ENCODE results near the gene DOCK11. TPM values are rescaled to one million over a fixed set of nuclear protein-coding genes. Genes with fewer than 3 reads are reported as not detected.
A peak's percentile ranks its signal among the peaks of the same experiment; 100 is the strongest.

Gene DOCK11
- total RNA-seq, 4 donors from 2014 or later: 61.9 to 139 (median 80.1) TPM

DNA sequence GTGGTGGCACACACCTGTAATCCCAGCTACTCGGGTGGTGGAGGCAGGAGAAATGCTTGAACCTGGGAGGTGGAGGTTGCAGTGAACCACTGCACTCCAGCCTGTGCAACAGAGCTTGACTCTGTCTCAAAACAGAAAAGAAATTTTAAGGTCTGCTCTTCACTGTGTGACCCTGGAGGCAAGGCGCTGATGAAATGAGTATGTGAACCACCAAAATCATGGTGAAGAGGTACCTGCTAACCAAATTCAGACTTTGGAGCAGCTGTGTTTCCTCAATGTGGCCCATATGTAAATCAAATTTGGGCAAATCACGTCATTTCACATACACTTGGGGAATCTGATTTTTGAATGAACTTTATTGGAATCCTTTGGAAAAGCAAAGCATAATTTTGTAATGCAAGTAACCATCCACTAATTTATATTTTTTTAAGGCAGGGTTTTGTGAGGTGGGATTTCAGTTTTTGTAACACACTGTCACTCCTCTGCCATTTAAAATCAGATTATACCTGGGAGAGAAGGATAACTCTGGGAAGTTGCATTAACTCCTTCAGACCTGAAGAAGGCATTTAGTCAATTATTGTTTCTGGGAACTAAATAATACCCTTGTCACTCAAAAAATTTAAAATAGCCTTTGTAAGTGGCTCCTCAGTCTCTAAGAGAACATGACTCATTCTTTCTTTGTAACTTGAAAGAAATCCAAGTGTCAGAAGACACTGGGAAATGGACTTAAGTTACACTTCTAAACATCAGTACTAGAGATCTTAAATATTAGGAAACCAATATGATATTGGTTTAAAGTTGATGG lies 24.0 kb downstream of the DOCK11 start:
- peak; percentile 30 for ATAC-seq

DNA sequence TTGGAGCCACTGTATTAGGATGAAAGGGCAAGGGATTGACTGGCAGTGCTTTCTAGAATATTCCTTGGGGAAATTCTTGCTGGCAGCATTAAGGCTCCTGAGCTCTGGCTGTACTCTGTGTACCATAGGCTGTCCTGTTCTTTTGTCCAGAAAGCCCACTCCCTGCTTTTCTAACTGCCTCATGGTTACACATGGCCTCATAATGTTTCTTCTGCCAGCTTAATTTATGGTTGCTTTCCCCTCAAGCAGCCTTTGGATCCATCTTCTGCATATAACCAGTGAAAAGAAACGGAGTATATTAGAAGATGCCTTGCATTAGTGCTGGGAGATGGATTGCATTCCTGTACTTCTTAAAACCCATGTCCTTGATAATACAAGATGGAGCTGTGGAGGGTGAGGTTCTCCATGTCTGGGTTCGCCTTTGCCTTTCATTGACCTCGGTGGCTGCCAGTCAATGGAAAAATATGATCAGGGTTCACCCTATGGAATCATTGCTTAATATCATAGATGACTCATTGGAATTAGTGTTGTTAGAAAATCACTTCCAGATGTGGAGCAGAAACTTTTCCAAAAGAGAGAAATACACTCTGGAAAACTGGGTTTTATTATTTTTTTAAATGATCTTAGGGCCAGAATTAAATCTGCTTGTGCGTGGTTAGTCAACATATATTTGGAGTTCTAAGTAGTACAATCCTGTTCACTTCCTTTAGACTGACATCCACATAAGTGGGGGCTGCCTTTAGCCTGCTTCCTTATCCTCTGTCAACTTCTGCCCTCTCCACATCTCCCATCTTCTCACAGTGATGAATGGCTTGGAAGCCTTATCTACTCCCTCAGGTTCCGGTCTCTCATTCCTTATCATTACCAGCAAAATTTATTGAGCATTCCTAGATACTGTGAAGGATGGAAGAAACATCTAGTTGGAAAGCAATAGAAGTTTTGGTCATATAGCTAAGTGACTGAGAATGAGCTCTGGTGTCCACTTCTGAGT lies 24.9 kb downstream of the DOCK11 start:
- H3K4me1 ChIP-seq: peaks cover 0 to 66% (median 11%) of the 10 kb centered on the region in 3 donors
- H3K36me3 ChIP-seq: no peaks in the 10 kb centered on the region
- H3K27ac ChIP-seq: peak overlapping the region; percentile 73 to 80 (median 78)
- no peaks in the 10 kb centered on the region for H3K27me3 ChIP-seq
- H3K4me3 ChIP-seq: no peak overlapping the region
- no peaks in the 10 kb centered on the region for H3K9me3 ChIP-seq
- TF ChIP-seq EP300 (IDR thresholded peaks at IDR 0.05) (no peak), POLR2AphosphoS5 (IDR thresholded peaks at IDR 0.05) (peak; percentile 7)
- peak; percentile 11 for ATAC-seq
- WGBS, 2 donors (ENCODE audit: low coverage in 1 of 2): 58 to 63% methylated on average over 2 to 3 of the region's 5 CpGs

More for the DNA sequence above, 24.0 kb downstream of the DOCK11 start:
- 17 to 50% methylated on average over 1 of the region's 3 CpGs for WGBS, 2 donors (ENCODE audit: low coverage in 1 of 2)
- Histone ChIP-seq H3K36me3 (no peaks in the 10 kb centered on the region), H3K27me3 (no peaks in the 10 kb centered on the region), H3K27ac (peak overlapping the region; percentile 73 to 80 (median 78)), H3K9me3 (no peaks in the 10 kb centered on the region), H3K4me3 (no peak overlapping the region), H3K4me1 (peaks cover 0 to 66% (median 11%) of the 10 kb centered on the region in 3 donors)
- TF ChIP-seq EP300 (IDR thresholded peaks at IDR 0.05) (no peak), POLR2A (IDR thresholded peaks at IDR 0.05) (no peak), POLR2AphosphoS5 (IDR thresholded peaks at IDR 0.05) (no peak)
- TF ChIP-seq, protein P1, sequence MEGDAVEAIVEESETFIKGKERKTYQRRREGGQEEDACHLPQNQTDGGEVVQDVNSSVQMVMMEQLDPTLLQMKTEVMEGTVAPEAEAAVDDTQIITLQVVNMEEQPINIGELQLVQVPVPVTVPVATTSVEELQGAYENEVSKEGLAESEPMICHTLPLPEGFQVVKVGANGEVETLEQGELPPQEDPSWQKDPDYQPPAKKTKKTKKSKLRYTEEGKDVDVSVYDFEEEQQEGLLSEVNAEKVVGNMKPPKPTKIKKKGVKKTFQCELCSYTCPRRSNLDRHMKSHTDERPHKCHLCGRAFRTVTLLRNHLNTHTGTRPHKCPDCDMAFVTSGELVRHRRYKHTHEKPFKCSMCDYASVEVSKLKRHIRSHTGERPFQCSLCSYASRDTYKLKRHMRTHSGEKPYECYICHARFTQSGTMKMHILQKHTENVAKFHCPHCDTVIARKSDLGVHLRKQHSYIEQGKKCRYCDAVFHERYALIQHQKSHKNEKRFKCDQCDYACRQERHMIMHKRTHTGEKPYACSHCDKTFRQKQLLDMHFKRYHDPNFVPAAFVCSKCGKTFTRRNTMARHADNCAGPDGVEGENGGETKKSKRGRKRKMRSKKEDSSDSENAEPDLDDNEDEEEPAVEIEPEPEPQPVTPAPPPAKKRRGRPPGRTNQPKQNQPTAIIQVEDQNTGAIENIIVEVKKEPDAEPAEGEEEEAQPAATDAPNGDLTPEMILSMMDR (IDR thresholded peaks at IDR 0.05): no peak

GRCh38 chrX:118521435-118521834 lies 25.8 kb downstream of the DOCK11 start:
- Histone ChIP-seq H3K4me3 (no peak overlapping the region), H3K27me3 (no peaks in the 10 kb centered on the region), H3K36me3 (no peaks in the 10 kb centered on the region), H3K9me3 (no peaks in the 10 kb centered on the region), H3K27ac (peak overlapping the region; percentile 73 to 80 (median 78)), H3K4me1 (peaks cover 0 to 74% (median 11%) of the 10 kb centered on the region in 3 donors)
- peak; percentile 77 for ATAC-seq
- TF ChIP-seq EP300 (IDR thresholded peaks at IDR 0.05) (no peak), POLR2AphosphoS5 (IDR thresholded peaks at IDR 0.05) (peak; percentile 54)
- WGBS, 2 donors (ENCODE audit: low coverage in 1 of 2): 30 to 31% methylated on average over 2 to 3 of the region's 3 CpGs

- Histone ChIP-seq H3K27ac (peak overlapping the region; percentile 43 to 79 (median 68)), H3K36me3 (no peaks in the 10 kb centered on the region), H3K9me3 (no peaks in the 10 kb centered on the region), H3K4me3 (no peak overlapping the region), H3K4me1 (peaks cover 0 to 80% (median 11%) of the 10 kb centered on the region in 3 donors), H3K27me3 (no peaks in the 10 kb centered on the region)
- 100% methylated on average over 1 of the region's 3 CpGs; no CpG with 5 or more reads in 1 of the 2 donors for WGBS, 2 donors (ENCODE audit: low coverage in 1 of 2)
- ATAC-seq: no peak
- TF ChIP-seq EP300 (IDR thresholded peaks at IDR 0.05) (no peak), POLR2AphosphoS5 (IDR thresholded peaks at IDR 0.05) (no peak), POLR2A (IDR thresholded peaks at IDR 0.05) (no peak)
- TF ChIP-seq, protein P1 (IDR thresholded peaks at IDR 0.05): no peak
Measured at GRCh38 chrX:118522230-118522926, 26.8 kb downstream of the DOCK11 start.

- H3K36me3 ChIP-seq: no peaks in the 10 kb centered on the region
- H3K27me3 ChIP-seq: no peaks in the 10 kb centered on the region
- H3K9me3 ChIP-seq: no peaks in the 10 kb centered on the region
- ATAC-seq: no peak
- H3K4me3 ChIP-seq: no peak overlapping the region
- 52 to 57% methylated on average over 4 of the region's 4 CpGs for WGBS, 2 donors (ENCODE audit: low coverage in 1 of 2)
- TF ChIP-seq, protein P1 (IDR thresholded peaks at IDR 0.05): no peak
- no peak for TF ChIP-seq EP300 (IDR thresholded peaks at IDR 0.05)
- no peak for TF ChIP-seq POLR2A (IDR thresholded peaks at IDR 0.05)
- TF ChIP-seq POLR2AphosphoS5 (IDR thresholded peaks at IDR 0.05): no peak
- H3K4me1 ChIP-seq: peaks cover 0 to 69% (median 11%) of the 10 kb centered on the region in 3 donors
- H3K27ac ChIP-seq: peak overlapping the region; percentile 39 to 79 (median 60)
Measured at GRCh38 chrX:118523920-118524319, 28.3 kb downstream of the DOCK11 start.
